ENCODE data around the gene ELMO3. TPM values are rescaled to one million over a fixed set of nuclear protein-coding genes. Genes with fewer than 3 reads are reported as not detected.

The ELMO3 gene
- total and polyA plus RNA-seq, 4 donors = 1.7 to 3.8 (median 3.1) TPM

- TF ChIP-seq EGR1 (IDR thresholded peaks at IDR 0.05; ENCODE audit: low read depth in 2 of 2) (no peak), YY1 (IDR thresholded peaks at IDR 0.05) (no peak), FOXA1 (IDR thresholded peaks at IDR 0.05) (no peak)
- TF ChIP-seq, protein P1, sequence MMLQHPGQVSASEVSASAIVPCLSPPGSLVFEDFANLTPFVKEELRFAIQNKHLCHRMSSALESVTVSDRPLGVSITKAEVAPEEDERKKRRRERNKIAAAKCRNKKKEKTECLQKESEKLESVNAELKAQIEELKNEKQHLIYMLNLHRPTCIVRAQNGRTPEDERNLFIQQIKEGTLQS (IDR thresholded peaks at IDR 0.05) = no peak
- no peaks in the 10 kb centered on the region for H3K9me3 ChIP-seq (ENCODE audit: control insufficient read depth in 4 of 4, low read length in 3 of 4)
- no peak for DNase-seq (ENCODE audit: low spot score)
- no peak overlapping the region for H3K9ac ChIP-seq (ENCODE audit: low read depth in 1 of 2, low read length in 2 of 2)
- H3K27me3 ChIP-seq (ENCODE audit: control insufficient read depth in 4 of 4, insufficient read depth in 4 of 4, low read length in 3 of 4) = no peaks in the 10 kb centered on the region
- WGBS = 90% methylated on average over 8 of the region's 8 CpGs
- peaks cover 18 to 39% (median 34%) of the 10 kb centered on the region in 4 donors for H3K4me1 ChIP-seq (ENCODE audit: control insufficient read depth in 4 of 4, insufficient read depth in 4 of 4, low read length in 3 of 4)
- H3K27ac ChIP-seq (ENCODE audit: low read depth in 1 of 2, low read length in 2 of 2) = no peak overlapping the region
- H3K36me3 ChIP-seq (ENCODE audit: control insufficient read depth in 4 of 4, insufficient read depth in 3 of 4, low read depth in 1 of 4, low read length in 3 of 4) = peaks cover 0 to 2% (median 0%) of the 10 kb centered on the region in 4 donors
- no peak overlapping the region for H3K4me3 ChIP-seq (ENCODE audit: low read depth in 1 of 3, low read length in 3 of 3)
These were observed 10.6 kb downstream of the ELMO3 start for GRCh38 chr16:67209565-67209964.

GRCh38 chr16:67210069-67210937 lies 11.4 kb downstream of the ELMO3 start:
- H3K4me1 ChIP-seq (ENCODE audit: control insufficient read depth in 4 of 4, insufficient read depth in 4 of 4, low read length in 3 of 4) = peaks cover 18 to 40% (median 37%) of the 10 kb centered on the region in 4 donors
- H3K27ac ChIP-seq (ENCODE audit: low read depth in 1 of 2, low read length in 2 of 2) = no peak overlapping the region
- no peak overlapping the region for H3K9ac ChIP-seq (ENCODE audit: low read depth in 1 of 2, low read length in 2 of 2)
- no peak for TF ChIP-seq YY1 (IDR thresholded peaks at IDR 0.05)
- TF ChIP-seq GABPA (IDR thresholded peaks at IDR 0.05 in 1 of 2, conservative IDR thresholded peaks at IDR 0.05 in 1 of 2) = peak in 1 of 2 donors; percentile 55
- TF ChIP-seq NR2F2 (IDR thresholded peaks at IDR 0.05) = peak; percentile 75
- TF ChIP-seq SP1 (IDR thresholded peaks at IDR 0.05) = peak; percentile 47
- TF ChIP-seq, protein P2, sequence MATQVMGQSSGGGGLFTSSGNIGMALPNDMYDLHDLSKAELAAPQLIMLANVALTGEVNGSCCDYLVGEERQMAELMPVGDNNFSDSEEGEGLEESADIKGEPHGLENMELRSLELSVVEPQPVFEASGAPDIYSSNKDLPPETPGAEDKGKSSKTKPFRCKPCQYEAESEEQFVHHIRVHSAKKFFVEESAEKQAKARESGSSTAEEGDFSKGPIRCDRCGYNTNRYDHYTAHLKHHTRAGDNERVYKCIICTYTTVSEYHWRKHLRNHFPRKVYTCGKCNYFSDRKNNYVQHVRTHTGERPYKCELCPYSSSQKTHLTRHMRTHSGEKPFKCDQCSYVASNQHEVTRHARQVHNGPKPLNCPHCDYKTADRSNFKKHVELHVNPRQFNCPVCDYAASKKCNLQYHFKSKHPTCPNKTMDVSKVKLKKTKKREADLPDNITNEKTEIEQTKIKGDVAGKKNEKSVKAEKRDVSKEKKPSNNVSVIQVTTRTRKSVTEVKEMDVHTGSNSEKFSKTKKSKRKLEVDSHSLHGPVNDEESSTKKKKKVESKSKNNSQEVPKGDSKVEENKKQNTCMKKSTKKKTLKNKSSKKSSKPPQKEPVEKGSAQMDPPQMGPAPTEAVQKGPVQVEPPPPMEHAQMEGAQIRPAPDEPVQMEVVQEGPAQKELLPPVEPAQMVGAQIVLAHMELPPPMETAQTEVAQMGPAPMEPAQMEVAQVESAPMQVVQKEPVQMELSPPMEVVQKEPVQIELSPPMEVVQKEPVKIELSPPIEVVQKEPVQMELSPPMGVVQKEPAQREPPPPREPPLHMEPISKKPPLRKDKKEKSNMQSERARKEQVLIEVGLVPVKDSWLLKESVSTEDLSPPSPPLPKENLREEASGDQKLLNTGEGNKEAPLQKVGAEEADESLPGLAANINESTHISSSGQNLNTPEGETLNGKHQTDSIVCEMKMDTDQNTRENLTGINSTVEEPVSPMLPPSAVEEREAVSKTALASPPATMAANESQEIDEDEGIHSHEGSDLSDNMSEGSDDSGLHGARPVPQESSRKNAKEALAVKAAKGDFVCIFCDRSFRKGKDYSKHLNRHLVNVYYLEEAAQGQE (IDR thresholded peaks at IDR 0.05) = no peak
- TF ChIP-seq RXRA (IDR thresholded peaks at IDR 0.05) = peak; percentile 85 to 90
- TF ChIP-seq, protein P3, sequence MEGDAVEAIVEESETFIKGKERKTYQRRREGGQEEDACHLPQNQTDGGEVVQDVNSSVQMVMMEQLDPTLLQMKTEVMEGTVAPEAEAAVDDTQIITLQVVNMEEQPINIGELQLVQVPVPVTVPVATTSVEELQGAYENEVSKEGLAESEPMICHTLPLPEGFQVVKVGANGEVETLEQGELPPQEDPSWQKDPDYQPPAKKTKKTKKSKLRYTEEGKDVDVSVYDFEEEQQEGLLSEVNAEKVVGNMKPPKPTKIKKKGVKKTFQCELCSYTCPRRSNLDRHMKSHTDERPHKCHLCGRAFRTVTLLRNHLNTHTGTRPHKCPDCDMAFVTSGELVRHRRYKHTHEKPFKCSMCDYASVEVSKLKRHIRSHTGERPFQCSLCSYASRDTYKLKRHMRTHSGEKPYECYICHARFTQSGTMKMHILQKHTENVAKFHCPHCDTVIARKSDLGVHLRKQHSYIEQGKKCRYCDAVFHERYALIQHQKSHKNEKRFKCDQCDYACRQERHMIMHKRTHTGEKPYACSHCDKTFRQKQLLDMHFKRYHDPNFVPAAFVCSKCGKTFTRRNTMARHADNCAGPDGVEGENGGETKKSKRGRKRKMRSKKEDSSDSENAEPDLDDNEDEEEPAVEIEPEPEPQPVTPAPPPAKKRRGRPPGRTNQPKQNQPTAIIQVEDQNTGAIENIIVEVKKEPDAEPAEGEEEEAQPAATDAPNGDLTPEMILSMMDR (IDR thresholded peaks at IDR 0.05; ENCODE audit: low read depth, low read length, missing input control) = peak; percentile 8
- TF ChIP-seq HNF4A (conservative IDR thresholded peaks at IDR 0.05) = peak; percentile 43 to 66
- H3K36me3 ChIP-seq (ENCODE audit: control insufficient read depth in 4 of 4, insufficient read depth in 3 of 4, low read depth in 1 of 4, low read length in 3 of 4) = no peaks in the 10 kb centered on the region
- no peaks in the 10 kb centered on the region for H3K9me3 ChIP-seq (ENCODE audit: control insufficient read depth in 4 of 4, low read length in 3 of 4)
- WGBS = 71% methylated on average over 25 of the region's 25 CpGs
- H3K27me3 ChIP-seq (ENCODE audit: control insufficient read depth in 4 of 4, insufficient read depth in 4 of 4, low read length in 3 of 4) = no peaks in the 10 kb centered on the region
- no peak overlapping the region for H3K4me3 ChIP-seq (ENCODE audit: low read depth in 1 of 3, low read length in 3 of 3)
- DNase-seq (ENCODE audit: low spot score) = no peak
